ENCODE results near the gene RNF227. TPM values are rescaled to one million over a fixed set of nuclear protein-coding genes. Genes with fewer than 3 reads are reported as not detected.

The RNF227 gene
- total RNA-seq (2022; extraction: Qiagen RNA extraction), result 1.2 to 1.9 TPM (median 1.5 TPM) in 5 replicates

GRCh38 chr17:7915611-7916384 is at the start of gene RNF227:
TSS of gene RNF227 (minus strand) at chr17:7916289. CDS start at chr17:7916195, 94 bp downstream.

GRCh38 chr17:7931709-7932482 is 15.8 kb upstream of the RNF227 start, which contains the start of the genes CNTROB and TRAPPC1:
TSS of gene CNTROB (plus strand) at chr17:7932206. CDS start at chr17:7933080, 874 bp downstream.
TSS of gene TRAPPC1 (minus strand) at chr17:7931946. CDS start at chr17:7931829, 117 bp downstream.

GRCh38 chr17:7929158-7930023 is 13.3 kb upstream of the RNF227 start, which contains the start of gene KCNAB3:
TSS of gene KCNAB3 (minus strand) at chr17:7929856. CDS start at chr17:7929435, 421 bp downstream.

GRCh38 chr17:7888184-7888920 is 27.7 kb downstream of the RNF227 start, which contains the start of gene CHD3:
TSS of gene CHD3 (plus strand) at chr17:7888789. CDS start at chr17:7889001, 212 bp downstream.

Other genes starting within 250 kb of the RNF227 start
- gene TP53, start 228.8 kb downstream of the RNF227 start, total RNA-seq (2022; extraction: Qiagen RNA extraction), result 49.0 to 53.9 TPM (median 51.0 TPM) in 5 replicates
- gene WRAP53, start 227.8 kb downstream of the RNF227 start, total RNA-seq (2022; extraction: Qiagen RNA extraction), result 33.2 to 50.4 TPM (median 45.9 TPM) in 5 replicates
- 1.1 to 1.6 TPM (median 1.5 TPM) in 5 replicates for gene EFNB3, start 211.1 kb downstream of the RNF227 start, total RNA-seq (2022; extraction: Qiagen RNA extraction)
- 0.01 to 0.05 TPM (median 0.01 TPM) in 3 of 5 replicates, not detected in the others for gene DNAH2, start 198.5 kb downstream of the RNF227 start, total RNA-seq (2022; extraction: Qiagen RNA extraction)
- 14.0 to 19.7 TPM (median 16.6 TPM) in 5 replicates for gene KDM6B, start 82.1 kb downstream of the RNF227 start, total RNA-seq (2022; extraction: Qiagen RNA extraction)
- 0.27 to 1.9 TPM (median 0.92 TPM) in 5 replicates for gene TMEM88, start 61.2 kb downstream of the RNF227 start, total RNA-seq (2022; extraction: Qiagen RNA extraction)
- gene NAA38, start 58.7 kb downstream of the RNF227 start, total RNA-seq (2022; extraction: Qiagen RNA extraction), result 178 to 250 TPM (median 228 TPM) in 5 replicates
- 20.3 to 23.4 TPM (median 21.5 TPM) in 5 replicates for gene CYB5D1, start 58.3 kb downstream of the RNF227 start, total RNA-seq (2022; extraction: Qiagen RNA extraction)
- gene CHD3, start 27.5 kb downstream of the RNF227 start, total RNA-seq (2022; extraction: Qiagen RNA extraction), result 58.9 to 70.4 TPM (median 63.8 TPM) in 5 replicates
- gene KCNAB3, start 13.6 kb upstream of the RNF227 start, total RNA-seq (2022; extraction: Qiagen RNA extraction), result 1.7 to 3.1 TPM (median 2.6 TPM) in 5 replicates
- gene TRAPPC1, start 15.7 kb upstream of the RNF227 start, total RNA-seq (2022; extraction: Qiagen RNA extraction), result 298 to 343 TPM (median 309 TPM) in 5 replicates
- 32.1 to 47.2 TPM (median 42.7 TPM) in 5 replicates for gene CNTROB, start 15.9 kb upstream of the RNF227 start, total RNA-seq (2022; extraction: Qiagen RNA extraction)
- gene GUCY2D, start 86.3 kb upstream of the RNF227 start, total RNA-seq (2022; extraction: Qiagen RNA extraction), result 0.07 to 0.40 TPM (median 0.11 TPM) in 4 of 5 replicates, not detected in the other
- gene ALOX15B, start 122.8 kb upstream of the RNF227 start, total RNA-seq (2022; extraction: Qiagen RNA extraction), result 0.03 to 0.05 TPM (median 0.04 TPM) in 3 of 5 replicates, not detected in the others
- gene ALOX12B, start 171.4 kb upstream of the RNF227 start, total RNA-seq (2022; extraction: Qiagen RNA extraction), result 1.3 to 2.1 TPM (median 1.6 TPM) in 5 replicates
- gene ALOXE3, start 202.2 kb upstream of the RNF227 start, total RNA-seq (2022; extraction: Qiagen RNA extraction), result 5.8 to 9.3 TPM (median 8.0 TPM) in 5 replicates
- gene HES7, start 207.8 kb upstream of the RNF227 start, total RNA-seq (2022; extraction: Qiagen RNA extraction), result 1.6 to 3.7 TPM (median 3.1 TPM) in 5 replicates
- 19.4 to 22.8 TPM (median 21.1 TPM) in 5 replicates for gene PER1, start 236.1 kb upstream of the RNF227 start, total RNA-seq (2022; extraction: Qiagen RNA extraction)
- 20.8 to 30.3 TPM (median 26.2 TPM) in 5 replicates for gene VAMP2, start 246.7 kb upstream of the RNF227 start, total RNA-seq (2022; extraction: Qiagen RNA extraction)

Measured in A549 treated with CORT108297 at 1 μM for 4 hours (cell line).